ENCODE data around the gene RXFP1. TPM values are rescaled to one million over a fixed set of nuclear protein-coding genes. Genes with fewer than 3 reads are reported as not detected.
"Not testable (repeated sequence)": the region's sequence is repeated elsewhere in the genome, so short reads cannot be mapped to it uniquely, and the experiment has no call there.

The RXFP1 gene
- total and polyA plus RNA-seq, 4 donors = 0.24 to 1.5 (median 0.80) TPM

GRCh38 chr4:158656439-158656838, 134.8 kb downstream of the RXFP1 start:
- Histone ChIP-seq H3K9me3 (ENCODE audit: control insufficient read depth in 4 of 4, low read length in 3 of 4) (no peaks in the 10 kb centered on the region), H3K4me3 (ENCODE audit: low read depth in 1 of 3, low read length in 3 of 3) (no peak overlapping the region), H3K27ac (ENCODE audit: low read depth in 1 of 2, low read length in 2 of 2) (no peak overlapping the region), H3K36me3 (ENCODE audit: control insufficient read depth in 4 of 4, insufficient read depth in 3 of 4, low read depth in 1 of 4, low read length in 3 of 4) (no peaks in the 10 kb centered on the region), H3K9ac (ENCODE audit: low read depth in 1 of 2, low read length in 2 of 2) (no peak overlapping the region), H3K27me3 (ENCODE audit: control insufficient read depth in 4 of 4, insufficient read depth in 4 of 4, low read length in 3 of 4) (no peaks in the 10 kb centered on the region), H3K4me1 (ENCODE audit: control insufficient read depth in 4 of 4, insufficient read depth in 4 of 4, low read length in 3 of 4) (no peaks in the 10 kb centered on the region)
- 81% methylated on average over 1 of the region's 1 CpG for WGBS
- TF ChIP-seq HNF4A (conservative IDR thresholded peaks at IDR 0.05) = no peak
- DNase-seq (ENCODE audit: low spot score) = no peak

GRCh38 chr4:158657291-158657690, 135.6 kb downstream of the RXFP1 start:
- no peak overlapping the region for H3K4me3 ChIP-seq (ENCODE audit: low read depth in 1 of 3, low read length in 3 of 3)
- no peaks in the 10 kb centered on the region for H3K36me3 ChIP-seq (ENCODE audit: control insufficient read depth in 4 of 4, insufficient read depth in 3 of 4, low read depth in 1 of 4, low read length in 3 of 4)
- H3K27ac ChIP-seq (ENCODE audit: low read depth in 1 of 2, low read length in 2 of 2) = no peak overlapping the region
- H3K9me3 ChIP-seq (ENCODE audit: control insufficient read depth in 4 of 4, low read length in 3 of 4) = no peaks in the 10 kb centered on the region
- TF ChIP-seq SP1 (IDR thresholded peaks at IDR 0.05) (no peak), JUND (IDR thresholded peaks at IDR 0.05) (no peak), EGR1 (IDR thresholded peaks at IDR 0.05; ENCODE audit: low read depth in 2 of 2) (no peak), CTCF (IDR thresholded peaks at IDR 0.05; ENCODE audit: low read depth, low read length, missing input control) (no peak), GABPA (IDR thresholded peaks at IDR 0.05 in 1 of 2, conservative IDR thresholded peaks at IDR 0.05 in 1 of 2) (no peak), RXRA (IDR thresholded peaks at IDR 0.05) (no peak), RAD21 (IDR thresholded peaks at IDR 0.05) (no peak), MAX (IDR thresholded peaks at IDR 0.05) (no peak), REST (IDR thresholded peaks at IDR 0.05) (no peak), FOXA1 (IDR thresholded peaks at IDR 0.05) (no peak), ATF3 (IDR thresholded peaks at IDR 0.05) (no peak), TAF1 (conservative IDR thresholded peaks at IDR 0.05) (no peak), ZBTB33 (IDR thresholded peaks at IDR 0.05) (no peak), NR2F2 (IDR thresholded peaks at IDR 0.05) (no peak), FOXA2 (IDR thresholded peaks at IDR 0.05) (no peak), YY1 (IDR thresholded peaks at IDR 0.05) (no peak), HNF4G (IDR thresholded peaks at IDR 0.05) (no peak), HNF4A (conservative IDR thresholded peaks at IDR 0.05) (no peak)
- no peaks in the 10 kb centered on the region for H3K27me3 ChIP-seq (ENCODE audit: control insufficient read depth in 4 of 4, insufficient read depth in 4 of 4, low read length in 3 of 4)
- H3K9ac ChIP-seq (ENCODE audit: low read depth in 1 of 2, low read length in 2 of 2) = no peak overlapping the region
- 91% methylated on average over 11 of the region's 11 CpGs for WGBS
- DNase-seq (ENCODE audit: low spot score) = no peak
- H3K4me1 ChIP-seq (ENCODE audit: control insufficient read depth in 4 of 4, insufficient read depth in 4 of 4, low read length in 3 of 4) = no peaks in the 10 kb centered on the region

GRCh38 chr4:158663255-158663654, 141.6 kb downstream of the RXFP1 start:
- not testable (repeated sequence) for H3K36me3 ChIP-seq (ENCODE audit: control insufficient read depth in 4 of 4, insufficient read depth in 3 of 4, low read depth in 1 of 4, low read length in 3 of 4); DNase-seq (ENCODE audit: low spot score); H3K4me1 ChIP-seq (ENCODE audit: control insufficient read depth in 4 of 4, insufficient read depth in 4 of 4, low read length in 3 of 4); H3K27me3 ChIP-seq (ENCODE audit: control insufficient read depth in 4 of 4, insufficient read depth in 4 of 4, low read length in 3 of 4); H3K27ac ChIP-seq (ENCODE audit: low read depth in 1 of 2, low read length in 2 of 2); H3K4me3 ChIP-seq (ENCODE audit: low read depth in 1 of 3, low read length in 3 of 3); H3K9me3 ChIP-seq (ENCODE audit: control insufficient read depth in 4 of 4, low read length in 3 of 4); H3K9ac ChIP-seq (ENCODE audit: low read depth in 1 of 2, low read length in 2 of 2)
- WGBS = 58% methylated on average over 4 of the region's 4 CpGs

Measured in liver (tissue), 9 donors.